GM19025 (cell line): ENCODE measurements around the gene SMAD4.
"Not testable (repeated sequence)": the region's sequence is repeated elsewhere in the genome, so short reads cannot be mapped to it uniquely, and the experiment has no call there.

Source experiments
- ATAC-seq: cut with Tn5 transposase; IDR thresholded peaks from one replicate; pipeline ENCODE4 v1.9.1; 2021; ENCODE audit warnings: mild to moderate bottlenecking, low read depth, moderate library complexity; ENCODE audit not compliant: unreplicated experiment

SMAD4 gene

DNA sequence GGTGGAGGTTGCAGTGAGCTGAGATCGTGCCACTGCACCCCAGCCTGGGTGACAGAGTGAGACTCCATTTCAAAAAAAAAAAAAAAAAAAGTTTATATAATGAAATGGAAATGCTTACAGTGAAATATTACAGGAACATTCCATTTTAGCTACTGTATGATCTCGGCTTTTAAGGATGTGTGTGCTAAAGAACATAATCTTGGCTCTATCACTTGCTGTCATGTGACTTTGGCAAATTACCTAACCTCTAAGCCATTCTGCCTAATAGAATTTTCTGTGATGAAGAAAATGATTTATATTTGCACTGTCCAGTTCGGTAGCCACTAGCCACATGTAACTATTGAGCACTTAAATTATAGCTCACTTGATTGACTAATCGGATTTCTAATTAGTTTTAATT, 36.3 kb downstream of the SMAD4 start:
- ATAC-seq = no peak

DNA sequence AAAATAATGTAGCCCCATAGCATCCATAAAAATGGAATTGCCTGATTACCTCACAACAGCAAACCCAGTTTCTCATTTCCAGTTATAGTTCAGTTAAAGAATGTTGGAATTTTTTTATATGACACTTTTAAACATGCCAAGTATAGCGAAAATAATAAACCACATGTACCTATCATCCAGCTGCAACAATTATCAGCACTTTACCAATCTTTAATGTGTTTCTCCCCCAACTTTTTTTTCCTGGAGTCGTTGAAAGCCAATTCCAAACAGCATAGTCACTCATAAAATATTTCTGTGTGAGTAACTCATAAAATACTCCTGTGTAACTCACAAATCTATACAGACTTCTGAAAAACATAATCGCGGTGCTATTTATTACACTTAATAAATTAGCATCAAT, 38.1 kb downstream of the SMAD4 start:
- no peak for ATAC-seq

DNA sequence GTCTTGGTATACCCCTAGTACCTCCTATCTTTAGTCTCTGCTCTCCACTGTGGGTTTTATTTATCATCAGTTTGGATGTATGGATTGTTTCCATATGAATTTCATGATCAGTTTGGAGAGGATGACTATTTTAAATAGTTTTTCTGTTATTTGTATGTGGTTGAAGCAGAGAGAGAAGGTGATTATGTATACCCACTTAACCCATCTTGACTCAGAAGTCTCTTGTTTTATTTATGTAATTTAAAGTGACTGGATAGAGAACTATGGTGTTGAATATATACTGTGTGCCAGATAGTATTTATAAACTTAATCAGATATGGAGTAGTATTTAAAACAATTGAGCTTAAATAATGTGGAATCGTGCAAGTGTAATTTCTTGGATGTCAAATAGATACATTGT, 39.9 kb downstream of the SMAD4 start:
- no peak for ATAC-seq

DNA sequence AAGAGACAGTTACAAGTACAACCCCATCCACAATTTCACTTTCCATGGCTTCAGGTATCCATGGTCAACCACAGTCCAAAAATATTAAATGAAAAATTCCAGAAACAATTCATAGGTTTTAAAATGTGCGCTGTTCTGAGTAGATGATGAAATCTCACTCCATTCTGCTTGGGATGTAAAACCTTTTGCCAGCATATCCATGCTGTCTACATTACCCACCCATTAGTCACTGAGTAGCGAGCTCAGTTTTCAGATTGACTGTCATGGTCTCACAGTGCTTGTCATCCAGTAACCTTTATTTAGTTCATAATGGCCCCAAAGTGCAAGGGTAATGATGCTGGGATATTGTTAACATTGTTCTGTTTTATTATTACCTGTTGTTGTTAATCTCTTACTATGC, 40.5 kb downstream of the SMAD4 start:
- no peak for ATAC-seq

DNA sequence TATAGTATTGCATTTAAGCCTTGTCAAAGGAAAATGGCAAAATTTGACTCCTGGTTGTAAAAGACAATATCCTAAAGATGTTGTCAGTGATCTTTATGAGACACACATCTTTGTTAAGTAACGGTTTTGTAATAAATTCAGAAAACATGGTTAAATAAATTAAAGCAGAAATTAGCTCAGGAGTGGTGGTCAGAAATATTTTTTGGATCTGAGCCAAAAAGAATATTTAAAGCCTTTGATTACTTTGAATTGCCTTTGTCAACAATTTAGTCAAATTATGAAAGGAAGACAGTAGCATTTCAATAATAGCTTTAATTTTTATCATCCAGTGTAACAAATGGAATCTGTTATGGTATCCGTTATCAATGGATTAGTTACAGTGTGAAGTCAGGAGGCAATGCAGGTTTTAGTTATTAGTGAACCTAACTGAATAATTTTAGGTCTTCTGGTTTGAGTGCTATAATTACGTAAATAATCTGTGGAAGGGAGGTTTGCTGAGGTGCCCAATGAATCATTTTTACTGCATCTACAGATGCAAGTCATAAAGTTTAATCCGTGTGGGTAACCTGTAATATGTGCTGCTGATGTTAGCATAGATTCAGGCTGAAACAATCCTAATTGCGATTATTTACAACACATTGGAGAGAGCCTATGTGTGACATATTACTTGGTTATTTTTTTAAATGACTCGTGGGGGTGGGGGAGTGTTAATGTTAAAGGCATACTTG, 42.7 kb downstream of the SMAD4 start:
- ATAC-seq = no peak

DNA sequence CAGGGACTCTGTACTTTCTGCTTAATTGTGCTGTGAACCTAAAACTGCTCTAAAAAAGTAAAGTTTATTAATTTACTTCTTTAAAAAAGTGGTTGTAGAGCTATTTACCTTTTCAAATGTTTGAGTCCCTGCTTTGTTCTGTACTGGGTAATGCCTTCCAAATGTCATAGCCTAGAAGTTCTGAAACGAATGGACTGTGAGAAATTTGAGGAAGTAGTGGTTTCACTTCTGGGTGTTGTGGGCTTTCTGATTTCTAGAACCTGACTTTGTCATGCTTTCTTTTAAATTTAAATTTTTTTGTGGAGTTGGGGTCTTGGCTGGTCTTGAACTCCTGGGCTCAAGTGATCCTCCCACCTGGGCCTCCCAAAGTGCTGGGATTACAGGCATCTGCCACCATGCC, 44.6 kb downstream of the SMAD4 start:
- ATAC-seq = peak; percentile 41

DNA sequence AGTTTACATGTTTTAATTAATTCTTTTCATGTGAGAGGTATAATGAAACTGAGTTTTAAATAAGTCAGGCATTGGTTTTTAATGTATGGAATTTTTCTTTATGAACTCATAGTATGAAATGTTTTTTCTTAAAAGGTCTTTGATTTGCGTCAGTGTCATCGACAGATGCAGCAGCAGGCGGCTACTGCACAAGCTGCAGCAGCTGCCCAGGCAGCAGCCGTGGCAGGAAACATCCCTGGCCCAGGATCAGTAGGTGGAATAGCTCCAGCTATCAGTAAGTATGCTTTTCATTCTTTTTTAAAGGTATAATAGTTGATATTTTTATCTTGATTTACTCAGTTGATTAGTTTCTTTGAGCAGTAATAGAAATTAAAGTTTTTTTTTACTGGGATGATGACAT, 46.5 kb downstream of the SMAD4 start:
- ATAC-seq = no peak

DNA sequence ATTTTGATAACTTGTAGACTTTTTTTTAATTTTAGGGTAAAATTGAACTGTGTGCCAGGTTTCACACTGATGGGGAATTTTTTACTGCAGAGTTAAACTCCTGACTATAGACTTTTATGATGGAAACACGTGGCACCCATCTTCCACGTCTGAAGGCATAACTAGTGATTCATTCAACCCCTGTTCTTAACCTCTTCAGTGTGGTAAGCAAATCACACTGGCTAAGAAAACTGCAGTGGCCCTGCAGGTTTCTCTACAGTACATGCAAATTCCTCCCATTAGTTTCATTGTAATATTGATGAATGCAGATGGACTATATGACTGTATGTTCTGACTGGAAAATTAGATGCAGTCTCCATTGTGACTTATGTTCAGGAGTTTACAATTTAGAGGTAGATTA, 47.2 kb downstream of the SMAD4 start:
- peak; percentile 82 for ATAC-seq

DNA sequence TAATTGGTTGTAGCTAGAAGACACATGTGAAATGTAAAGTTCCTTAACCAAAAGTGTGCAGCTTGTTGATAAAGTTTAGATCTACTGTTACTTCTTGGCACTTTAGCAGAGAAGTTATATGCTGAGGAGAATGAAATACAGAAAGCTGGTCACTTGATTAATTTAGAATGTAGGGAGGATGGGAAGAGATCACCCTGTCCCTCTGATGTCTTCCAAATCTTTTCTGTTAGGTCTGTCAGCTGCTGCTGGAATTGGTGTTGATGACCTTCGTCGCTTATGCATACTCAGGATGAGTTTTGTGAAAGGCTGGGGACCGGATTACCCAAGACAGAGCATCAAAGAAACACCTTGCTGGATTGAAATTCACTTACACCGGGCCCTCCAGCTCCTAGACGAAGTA, 48.0 kb downstream of the SMAD4 start:
- no peak for ATAC-seq

DNA sequence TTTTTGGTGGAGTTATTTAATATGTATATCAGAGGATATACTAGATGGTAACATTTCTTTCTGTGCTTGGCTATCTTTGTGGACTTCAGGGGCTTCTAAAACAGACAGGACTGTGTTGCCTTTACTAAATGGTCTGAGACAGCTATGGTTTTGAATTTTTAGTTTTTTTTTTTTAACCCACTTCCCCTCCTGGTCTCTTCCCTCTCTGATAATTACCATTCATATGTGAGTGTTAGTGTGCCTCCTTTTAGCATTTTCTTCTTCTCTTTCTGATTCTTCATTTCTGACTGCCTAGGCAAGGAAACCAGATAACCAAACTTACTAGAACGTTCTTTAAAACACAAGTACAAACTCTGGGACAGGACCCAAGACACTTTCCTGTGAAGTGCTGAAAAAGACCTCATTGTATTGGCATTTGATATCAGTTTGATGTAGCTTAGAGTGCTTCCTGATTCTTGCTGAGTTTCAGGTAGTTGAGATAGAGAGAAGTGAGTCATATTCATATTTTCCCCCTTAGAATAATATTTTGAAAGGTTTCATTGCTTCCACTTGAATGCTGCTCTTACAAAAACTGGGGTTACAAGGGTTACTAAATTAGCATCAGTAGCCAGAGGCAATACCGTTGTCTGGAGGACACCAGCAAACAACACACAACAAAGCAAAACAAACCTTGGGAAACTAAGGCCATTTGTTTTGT, 52.7 kb downstream of the SMAD4 start:
- ATAC-seq = no peak

DNA sequence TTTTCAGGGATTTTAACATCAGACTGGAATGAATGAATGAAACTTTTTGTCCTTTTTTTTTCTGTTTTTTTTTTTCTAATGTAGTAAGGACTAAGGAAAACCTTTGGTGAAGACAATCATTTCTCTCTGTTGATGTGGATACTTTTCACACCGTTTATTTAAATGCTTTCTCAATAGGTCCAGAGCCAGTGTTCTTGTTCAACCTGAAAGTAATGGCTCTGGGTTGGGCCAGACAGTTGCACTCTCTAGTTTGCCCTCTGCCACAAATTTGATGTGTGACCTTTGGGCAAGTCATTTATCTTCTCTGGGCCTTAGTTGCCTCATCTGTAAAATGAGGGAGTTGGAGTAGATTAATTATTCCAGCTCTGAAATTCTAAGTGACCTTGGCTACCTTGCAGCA, 53.4 kb downstream of the SMAD4 start:
- ATAC-seq = no peak

DNA sequence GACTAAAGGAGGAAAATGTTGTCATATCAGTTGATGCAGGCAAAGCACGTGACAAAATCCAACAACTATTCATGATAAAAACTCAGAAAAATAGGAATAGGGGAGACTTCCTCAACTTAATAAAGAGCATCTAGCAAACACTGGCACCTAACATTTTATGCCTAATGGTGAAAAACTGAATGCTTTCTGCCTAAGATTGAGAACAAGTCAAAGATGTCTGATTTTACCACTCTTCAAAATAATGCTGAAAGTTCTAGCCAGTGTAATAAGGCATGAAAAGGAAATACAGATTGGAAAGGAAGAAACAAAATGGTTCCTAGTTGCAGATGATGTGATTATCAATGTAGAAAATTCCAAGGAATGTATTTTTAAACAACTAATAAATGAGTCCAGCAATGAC, 58.4 kb downstream of the SMAD4 start:
- no peak for ATAC-seq

DNA sequence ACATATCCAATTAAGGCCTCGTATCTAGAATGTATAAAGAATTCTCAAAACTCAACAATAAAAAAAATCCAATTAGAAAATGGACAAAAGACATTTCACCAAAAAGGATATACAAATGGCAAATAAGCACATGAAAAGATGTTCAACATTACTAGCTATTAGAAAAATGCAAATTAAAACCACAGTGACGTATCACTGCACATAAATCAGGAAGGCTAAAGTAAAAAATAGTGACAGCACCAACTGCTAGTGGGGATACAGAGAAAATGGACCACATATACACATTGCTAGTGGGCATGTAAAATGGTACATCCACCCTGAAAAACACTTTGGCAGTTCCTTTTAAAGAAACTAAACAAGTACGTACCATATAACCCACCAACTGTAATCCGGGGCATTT, 59.7 kb downstream of the SMAD4 start:
- ATAC-seq = no peak

DNA sequence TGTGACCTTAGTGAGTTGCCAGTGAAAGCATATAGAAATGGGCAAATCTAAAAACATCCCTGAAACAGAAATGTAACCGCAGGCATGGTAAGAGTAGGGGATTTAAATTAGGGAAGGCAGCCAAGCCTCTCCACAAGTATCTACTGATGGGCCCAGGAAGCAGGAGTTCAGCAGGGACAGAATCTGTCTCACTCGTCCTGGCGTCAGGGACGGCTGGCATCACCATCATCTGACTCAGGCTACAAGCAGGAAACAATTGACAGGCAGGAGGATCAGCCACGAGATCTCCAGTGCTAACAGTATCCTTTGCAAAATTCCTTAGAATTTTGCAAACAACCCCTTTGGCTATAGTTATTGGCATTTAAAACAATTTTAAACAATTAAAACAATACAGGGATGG, 61.3 kb downstream of the SMAD4 start:
- ATAC-seq = no peak

DNA sequence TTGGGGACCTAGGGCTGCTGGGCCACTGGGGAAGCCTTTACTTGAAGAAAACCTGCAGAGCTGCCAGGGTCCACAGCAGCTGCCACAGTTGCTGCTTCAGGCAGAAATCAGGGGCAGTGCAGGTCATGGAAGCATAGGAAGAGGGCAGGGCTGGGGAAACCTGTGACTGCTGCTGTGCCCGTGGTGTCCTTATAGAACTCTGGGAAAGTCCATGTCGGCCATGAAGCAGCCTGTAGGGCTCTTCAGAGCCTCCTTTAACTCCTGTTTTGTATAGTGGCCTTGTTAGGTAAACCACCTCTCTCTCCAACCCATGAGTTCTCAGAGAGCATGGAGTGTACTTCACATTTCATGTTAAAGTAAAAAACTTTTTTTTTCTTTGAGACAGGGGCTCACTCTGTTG, 62.1 kb downstream of the SMAD4 start:
- no peak for ATAC-seq

DNA sequence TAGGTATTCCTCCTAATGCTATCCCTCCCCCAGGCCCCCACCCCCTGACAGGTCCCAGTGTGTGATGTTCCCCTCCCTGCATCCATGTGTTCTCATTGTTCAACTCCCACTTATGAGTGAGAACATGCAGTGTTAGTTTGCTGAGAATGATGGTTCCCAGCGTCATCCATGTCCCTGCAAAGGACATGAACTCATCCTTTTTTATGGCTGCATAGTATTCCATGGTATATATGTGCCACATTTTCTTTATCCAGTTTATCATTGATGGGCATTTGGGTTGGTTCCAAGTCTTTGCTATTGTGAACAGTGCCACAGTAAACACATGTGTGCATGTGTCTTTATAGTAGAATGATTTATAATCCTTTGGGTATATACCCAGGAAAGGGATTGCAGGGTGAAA, 63.0 kb downstream of the SMAD4 start:
- not testable (repeated sequence) for ATAC-seq

DNA sequence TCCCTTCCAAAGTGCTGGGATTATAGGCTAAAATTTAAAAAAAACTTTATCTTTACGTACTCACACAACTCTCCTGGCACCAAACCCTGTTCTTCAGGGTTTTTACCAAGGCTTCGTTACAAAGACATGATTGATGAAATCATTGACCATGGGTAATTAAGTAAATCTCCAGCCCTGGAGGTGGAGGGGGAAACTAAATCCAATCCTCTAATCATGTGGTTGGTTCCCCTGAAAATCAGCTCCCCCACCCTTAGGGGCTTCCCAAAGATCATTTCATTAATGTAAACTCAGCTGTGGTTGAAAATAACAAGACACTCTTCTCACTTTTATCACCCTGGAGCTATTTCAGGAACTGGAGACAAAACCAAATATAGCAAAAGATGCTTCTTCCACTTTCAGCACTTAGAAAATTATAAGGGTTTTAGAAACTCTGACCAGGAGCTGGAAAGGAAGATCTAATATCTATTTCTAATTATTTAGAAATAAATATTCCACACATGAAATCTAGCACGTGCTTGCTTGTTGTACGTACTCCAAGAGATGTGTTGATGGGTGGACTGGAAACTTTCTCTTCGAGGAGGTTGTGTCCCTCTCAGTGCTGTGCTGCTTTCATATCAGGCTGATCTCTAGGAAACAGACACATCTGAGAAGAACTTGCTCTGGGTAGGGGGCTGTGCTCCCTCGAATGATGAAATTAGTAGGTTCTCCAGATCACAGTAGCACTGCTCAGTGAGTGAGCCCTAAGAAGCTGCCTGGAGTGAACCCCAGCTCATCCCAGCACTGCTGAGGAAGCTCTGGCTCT, 67.2 kb downstream of the SMAD4 start:
- ATAC-seq = no peak

DNA sequence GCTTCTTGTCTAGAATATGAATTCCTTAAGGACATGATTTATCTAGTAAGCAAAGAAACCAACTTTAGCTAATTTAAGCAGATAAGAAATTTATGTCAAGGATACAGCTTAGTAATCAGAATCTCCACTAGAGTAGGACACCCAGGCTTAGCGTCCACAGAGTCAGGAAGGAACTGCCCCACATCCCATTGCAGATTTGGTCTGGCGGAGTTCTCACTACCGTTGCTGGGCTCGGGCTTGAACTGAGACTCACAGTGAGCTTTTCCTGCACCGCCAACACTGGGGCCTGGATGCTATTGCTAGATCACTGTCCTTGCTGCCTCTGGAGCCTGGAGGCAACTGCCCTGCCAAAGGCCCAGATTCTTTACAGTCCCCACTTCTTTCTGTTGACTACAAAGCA, 68.1 kb downstream of the SMAD4 start:
- no peak for ATAC-seq

DNA sequence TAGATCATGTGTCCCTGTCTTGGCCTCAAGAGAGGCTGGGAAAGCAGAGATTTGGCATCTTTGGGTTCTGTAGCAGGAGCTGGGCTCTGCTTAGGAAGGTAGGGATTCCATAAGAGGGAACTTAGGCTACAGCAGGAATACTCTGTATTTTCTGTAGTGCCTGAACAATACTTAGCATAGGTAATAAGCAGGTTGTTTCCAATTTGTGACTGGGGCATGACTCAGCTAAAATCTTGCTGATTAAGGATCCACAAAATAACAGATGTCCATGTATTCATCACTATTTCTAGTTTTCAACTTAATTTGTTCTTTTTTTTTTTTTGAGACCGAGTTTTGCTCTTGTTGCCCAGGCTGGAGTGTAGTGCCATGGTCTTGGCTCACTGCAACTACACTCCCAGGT, 68.5 kb downstream of the SMAD4 start:
- ATAC-seq = no peak

DNA sequence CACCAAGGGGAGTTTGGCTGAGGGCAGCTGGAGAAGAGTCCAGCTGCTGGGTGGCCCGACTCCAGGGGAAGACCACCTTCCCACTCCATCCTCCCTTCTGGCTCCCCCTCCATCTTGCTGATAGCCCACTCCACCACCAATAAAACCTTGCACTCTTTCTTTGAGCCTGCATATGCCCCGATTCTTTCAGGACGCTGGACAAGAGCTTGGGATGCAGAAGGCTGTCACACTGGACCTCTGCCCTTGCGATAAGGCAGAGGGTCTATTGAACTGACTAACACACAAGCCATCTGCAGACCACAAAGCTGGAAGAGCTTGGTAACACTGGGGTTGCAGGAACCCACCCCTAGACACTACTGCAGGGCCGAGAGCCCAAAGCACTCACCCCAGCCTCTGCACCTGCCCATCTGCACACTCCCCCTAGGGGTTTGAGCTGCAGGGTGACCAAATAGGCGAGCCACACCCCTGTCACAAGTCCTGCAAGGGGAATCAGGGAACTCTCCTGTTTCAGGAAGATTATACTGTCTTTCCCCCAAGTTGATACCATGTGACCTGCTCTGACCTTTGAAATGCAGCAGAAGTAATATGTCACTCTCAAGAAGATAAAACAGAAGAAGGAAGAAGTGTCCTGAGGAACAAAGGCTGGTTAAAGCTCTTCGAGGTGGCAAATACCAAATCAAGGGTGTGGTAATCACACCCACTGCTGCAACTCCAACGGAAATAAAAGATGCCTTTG, 70.5 kb downstream of the SMAD4 start:
- no peak for ATAC-seq

DNA sequence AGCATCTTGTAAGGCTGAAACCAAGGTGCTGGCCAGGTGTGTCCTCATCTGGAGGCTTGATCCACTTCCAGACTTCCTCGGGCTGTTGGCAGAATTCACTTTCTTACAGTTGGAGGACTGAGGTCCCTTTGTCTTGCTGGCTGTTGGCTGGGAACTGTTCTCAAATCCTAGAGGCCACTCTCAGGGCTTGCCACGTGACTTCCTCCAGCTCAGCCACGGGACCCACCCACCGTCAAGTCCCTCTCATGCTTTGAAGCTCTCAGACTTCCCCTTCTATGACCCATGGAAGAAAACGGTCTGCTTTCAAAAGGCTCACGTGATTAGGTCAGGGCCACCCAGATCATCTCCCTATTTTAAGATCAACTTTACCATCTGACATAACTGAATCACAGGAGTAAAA, 77.1 kb downstream of the SMAD4 start:
- ATAC-seq = no peak
